HFF-Myc (cell line): ENCODE results near the gene KDM4E.
A peak's percentile ranks its signal among the peaks of the same experiment; 100 is the strongest.

Experiments
- DNase-seq: peaks from one replicate; pipeline ENCODE4 v3.0.0-alpha.2; 2011; ENCODE audit warnings: low read depth; ENCODE audit errors: extremely low read depth
- H3K4me3 ChIP-seq: replicated peaks from 2 replicates; pipeline ENCODE4 v1.5.1; 2011; ENCODE audit warnings: low read depth, mild to moderate bottlenecking, control low read depth, low read length
- TF ChIP-seq, protein P1 (sequence below): IDR thresholded peaks from 2 replicates; pipeline ENCODE4 v1.5.1; 2012; ENCODE audit warnings: mild to moderate bottlenecking, low read depth, low read length, control low read depth; ENCODE audit errors: missing control alignments

The KDM4E gene

DNA sequence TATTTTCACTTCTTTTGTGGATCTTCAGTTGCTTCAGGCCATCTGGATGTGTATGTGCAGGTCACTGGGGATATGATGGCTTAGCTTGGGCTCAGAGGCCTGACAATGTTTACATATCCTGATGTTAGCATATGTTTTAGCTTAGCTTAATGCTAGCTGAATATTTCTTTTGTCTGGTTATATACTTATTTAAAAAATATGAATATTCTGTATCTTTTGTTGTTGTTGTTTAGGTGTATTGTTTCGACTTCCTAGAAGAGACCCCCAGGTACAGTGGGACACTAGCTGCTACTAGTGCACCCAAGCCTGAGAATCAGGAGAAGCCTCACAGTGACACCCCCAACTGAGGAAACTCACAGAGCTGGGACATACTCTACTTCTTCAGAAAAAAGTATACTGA lies at the start of gene KDM4E:
KDM4E (plus strand) TSS at position 301 of the 400 bp plus-strand sequence. CDS start 300 bp downstream, outside the sequence.
- H3K4me3 ChIP-seq, result no peak within 1 kb of the TSS
- DNase-seq, result no peak
- TF ChIP-seq, protein P1, sequence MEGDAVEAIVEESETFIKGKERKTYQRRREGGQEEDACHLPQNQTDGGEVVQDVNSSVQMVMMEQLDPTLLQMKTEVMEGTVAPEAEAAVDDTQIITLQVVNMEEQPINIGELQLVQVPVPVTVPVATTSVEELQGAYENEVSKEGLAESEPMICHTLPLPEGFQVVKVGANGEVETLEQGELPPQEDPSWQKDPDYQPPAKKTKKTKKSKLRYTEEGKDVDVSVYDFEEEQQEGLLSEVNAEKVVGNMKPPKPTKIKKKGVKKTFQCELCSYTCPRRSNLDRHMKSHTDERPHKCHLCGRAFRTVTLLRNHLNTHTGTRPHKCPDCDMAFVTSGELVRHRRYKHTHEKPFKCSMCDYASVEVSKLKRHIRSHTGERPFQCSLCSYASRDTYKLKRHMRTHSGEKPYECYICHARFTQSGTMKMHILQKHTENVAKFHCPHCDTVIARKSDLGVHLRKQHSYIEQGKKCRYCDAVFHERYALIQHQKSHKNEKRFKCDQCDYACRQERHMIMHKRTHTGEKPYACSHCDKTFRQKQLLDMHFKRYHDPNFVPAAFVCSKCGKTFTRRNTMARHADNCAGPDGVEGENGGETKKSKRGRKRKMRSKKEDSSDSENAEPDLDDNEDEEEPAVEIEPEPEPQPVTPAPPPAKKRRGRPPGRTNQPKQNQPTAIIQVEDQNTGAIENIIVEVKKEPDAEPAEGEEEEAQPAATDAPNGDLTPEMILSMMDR, result no peak

DNA sequence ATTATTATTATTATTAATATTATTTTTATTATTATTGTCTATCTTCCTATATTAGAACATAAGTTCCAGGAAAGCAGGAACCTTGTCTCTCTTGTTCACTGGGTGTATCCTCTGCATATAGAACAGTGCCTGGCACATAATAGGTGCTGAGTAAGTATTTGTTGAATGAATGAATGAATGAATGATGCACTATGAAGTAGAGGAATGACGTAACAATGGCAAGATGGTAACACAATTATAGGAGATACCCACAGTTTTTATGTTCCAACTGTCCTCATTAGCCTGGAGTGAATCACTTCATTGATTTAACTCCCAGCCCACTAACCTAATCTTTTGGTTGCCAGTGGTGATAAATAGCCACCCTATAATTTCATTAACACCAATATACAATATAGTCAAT lies 49.5 kb upstream of the KDM4E start:
- H3K4me3 ChIP-seq, result no peak overlapping the region
- TF ChIP-seq, protein P1, result no peak
- DNase-seq, result no peak

GRCh38 chr11:94987378-94987777 lies 37.7 kb upstream of the KDM4E start:
- DNase-seq, result no peak
- H3K4me3 ChIP-seq, result no peak overlapping the region
- TF ChIP-seq, protein P1, result no peak

DNA sequence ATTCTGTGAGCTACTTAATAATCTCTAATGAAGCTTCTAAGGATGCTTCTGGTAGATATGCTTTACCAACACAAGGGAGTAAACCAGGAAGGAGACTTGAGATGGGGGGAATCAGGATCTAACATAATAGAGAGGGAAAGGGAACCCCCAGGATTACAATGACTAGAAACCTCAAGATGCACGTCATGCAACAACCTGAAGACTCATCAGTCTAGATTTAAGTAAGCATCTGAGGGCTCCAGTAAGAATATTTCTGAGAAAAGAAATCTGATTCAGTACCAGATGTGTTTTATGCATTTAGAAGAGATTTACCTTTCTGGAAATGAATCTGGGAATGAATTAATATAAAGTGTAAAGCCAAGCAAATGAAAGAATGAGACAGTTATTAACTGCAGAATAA lies 36.3 kb upstream of the KDM4E start:
- no peak for DNase-seq
- TF ChIP-seq, protein P1, result no peak

GRCh38 chr11:94993400-94993943 lies 31.6 kb upstream of the KDM4E start:
- no peak for DNase-seq
- no peak overlapping the region for H3K4me3 ChIP-seq
- TF ChIP-seq, protein P1, result no peak

More for the DNA sequence above, 36.3 kb upstream of the KDM4E start:
- H3K4me3 ChIP-seq, result no peak overlapping the region

DNA sequence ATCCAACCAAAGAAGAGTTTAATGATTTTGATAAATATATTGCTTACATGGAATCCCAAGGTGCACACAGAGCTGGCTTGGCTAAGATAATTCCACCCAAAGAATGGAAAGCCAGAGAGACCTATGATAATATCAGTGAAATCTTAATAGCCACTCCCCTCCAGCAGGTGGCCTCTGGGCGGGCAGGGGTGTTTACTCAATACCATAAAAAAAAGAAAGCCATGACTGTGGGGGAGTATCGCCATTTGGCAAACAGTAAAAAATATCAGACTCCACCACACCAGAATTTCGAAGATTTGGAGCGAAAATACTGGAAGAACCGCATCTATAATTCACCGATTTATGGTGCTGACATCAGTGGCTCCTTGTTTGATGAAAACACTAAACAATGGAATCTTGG lies 27.6 kb upstream of the KDM4E start:
- H3K4me3 ChIP-seq, result no peak overlapping the region
- TF ChIP-seq, protein P1, result peak; percentile 26
- no peak for DNase-seq

GRCh38 chr11:94998285-94998684 lies 26.8 kb upstream of the KDM4E start:
- no peak for DNase-seq
- H3K4me3 ChIP-seq, result no peak overlapping the region

More at GRCh38 chr11:94998285-94998684, 26.8 kb upstream of the KDM4E start:
- TF ChIP-seq, protein P1, result no peak
